DOHH2 (cell line): Measurements from ENCODE around the gene TAF1A.

Experiments used
- H3F3A ChIP-seq: fragments of 200-600 bp; sonication (generic), shearing (Covaris generic); 2 replicates; pipeline ENCODE4 v1.6.0; 2016; ENCODE audit warnings: antibody characterized with exemption, mild to moderate bottlenecking; ENCODE audit not compliant: control insufficient read depth, insufficient read depth
- H3K27ac ChIP-seq: fragments of 200-600 bp; sonication (generic); 2 replicates; pipeline ENCODE4 v1.5.1; 2014; ENCODE audit warnings: low read depth, mild to moderate bottlenecking, low read length, moderate library complexity
- H3K27me3 ChIP-seq: fragments of 200-600 bp; sonication (generic); 2 replicates; pipeline ENCODE4 v1.6.1; 2014; ENCODE audit warnings: mild to moderate bottlenecking, low read length, mixed read lengths; ENCODE audit not compliant: control insufficient read depth
- H3K36me3 ChIP-seq: fragments of 200-600 bp; sonication (generic); 2 replicates; pipeline ENCODE4 v1.6.1; 2014; ENCODE audit warnings: mild to moderate bottlenecking, low read length, moderate library complexity, mixed read lengths; ENCODE audit not compliant: control insufficient read depth
- H3K4me1 ChIP-seq: fragments of 200-600 bp; sonication (generic); 2 replicates; pipeline ENCODE4 v1.6.1; 2014; ENCODE audit warnings: mild to moderate bottlenecking, low read length, mixed read lengths; ENCODE audit not compliant: control insufficient read depth
- H3K4me2 ChIP-seq: fragments of 200-600 bp; sonication (generic); 2 replicates; pipeline ENCODE4 v1.6.0; 2014; ENCODE audit warnings: mild to moderate bottlenecking, low read length, moderate library complexity
- H3K4me3 ChIP-seq: fragments of 200-600 bp; sonication (generic); 2 replicates; pipeline ENCODE4 v1.5.1; 2014; ENCODE audit warnings: mild to moderate bottlenecking, low read length, mixed read lengths
- H3K79me2 ChIP-seq: fragments of 200-600 bp; sonication (generic); 2 replicates; pipeline ENCODE4 v1.6.1; 2014; ENCODE audit warnings: mild to moderate bottlenecking, low read length, mixed read lengths; ENCODE audit not compliant: control insufficient read depth
- H3K9me2 ChIP-seq: fragments of 200-600 bp; sonication (generic); replicated peaks from 2 replicates; pipeline ENCODE4 v1.6.1; 2014; ENCODE audit warnings: mild to moderate bottlenecking, low read length, mixed read lengths; ENCODE audit not compliant: control insufficient read depth
- H3K9me3 ChIP-seq: fragments of 200-600 bp; sonication (generic); 2 replicates; pipeline ENCODE4 v1.6.1; 2014; ENCODE audit warnings: antibody characterized with exemption, low read length, mixed read lengths; ENCODE audit not compliant: control insufficient read depth, insufficient read depth
- H4K20me1 ChIP-seq: fragments of 200-600 bp; sonication (generic); 2 replicates; pipeline ENCODE4 v1.6.0; 2014; ENCODE audit warnings: low read depth, mild to moderate bottlenecking, antibody characterized with exemption, low read length, moderate library complexity; ENCODE audit not compliant: control insufficient read depth, insufficient read depth
- CTCF ChIP-seq: fragments of 200-600 bp; sonication (generic); IDR thresholded peaks from one replicate; pipeline ENCODE4 v1.5.1; 2014; ENCODE audit warnings: antibody characterized with exemption, mild to moderate bottlenecking, low read depth, low read length; ENCODE audit not compliant: poor library complexity, severe bottlenecking
- EZH2phosphoT487 ChIP-seq: fragments of 200-600 bp; sonication (generic); IDR thresholded peaks from 2 replicates; pipeline ENCODE4 v1.6.1; 2017; ENCODE audit warnings: borderline replicate concordance, mild to moderate bottlenecking, antibody characterized with exemption, low read length, moderate library complexity, mixed read lengths

The TAF1A gene

GRCh38 chr1:222546091-222546490 is 43.6 kb downstream of the TAF1A start:
- TF ChIP-seq CTCF, result no peak
- H3F3A ChIP-seq, result no peaks in the 10 kb centered on the region
- no peaks in the 10 kb centered on the region for H4K20me1 ChIP-seq
- H3K36me3 ChIP-seq, result no peaks in the 10 kb centered on the region
- no peaks in the 10 kb centered on the region for H3K9me3 ChIP-seq
- no peaks in the 10 kb centered on the region for H3K27me3 ChIP-seq
- H3K4me2 ChIP-seq, result no peak overlapping the region
- H3K4me3 ChIP-seq, result no peak overlapping the region
- no peaks in the 10 kb centered on the region for H3K4me1 ChIP-seq
- H3K9me2 ChIP-seq, result no peaks in the 10 kb centered on the region
- H3K27ac ChIP-seq, result no peak overlapping the region
- no peaks in the 10 kb centered on the region for H3K79me2 ChIP-seq

GRCh38 chr1:222543817-222544216 is 45.9 kb downstream of the TAF1A start:
- H3K36me3 ChIP-seq, result no peaks in the 10 kb centered on the region
- no peaks in the 10 kb centered on the region for H3K9me2 ChIP-seq
- no peak overlapping the region for H3K4me3 ChIP-seq
- no peaks in the 10 kb centered on the region for H4K20me1 ChIP-seq
- no peaks in the 10 kb centered on the region for H3F3A ChIP-seq
- TF ChIP-seq EZH2phosphoT487 (no peak), CTCF (no peak)
- no peak overlapping the region for H3K4me2 ChIP-seq
- no peak overlapping the region for H3K27ac ChIP-seq
- no peaks in the 10 kb centered on the region for H3K79me2 ChIP-seq
- H3K9me3 ChIP-seq, result no peaks in the 10 kb centered on the region
- H3K4me1 ChIP-seq, result no peaks in the 10 kb centered on the region
- no peaks in the 10 kb centered on the region for H3K27me3 ChIP-seq

- Histone ChIP-seq H3K36me3 (no peaks in the 10 kb centered on the region), H3K27me3 (peaks cover under 1% of the 10 kb centered on the region; the same call in 1 of the 2 replicates), H3K9me2 (no peaks in the 10 kb centered on the region), H3K79me2 (no peaks in the 10 kb centered on the region), H3K27ac (no peak overlapping the region), H3F3A (no peaks in the 10 kb centered on the region), H3K4me3 (no peak overlapping the region), H3K9me3 (no peaks in the 10 kb centered on the region), H4K20me1 (no peaks in the 10 kb centered on the region), H3K4me1 (no peaks in the 10 kb centered on the region), H3K4me2 (no peak overlapping the region)
- TF ChIP-seq EZH2phosphoT487 (no peak), CTCF (no peak)
Measured at GRCh38 chr1:222540598-222540995, 49.1 kb downstream of the TAF1A start.

GRCh38 chr1:222539951-222540597 is 49.7 kb downstream of the TAF1A start:
- no peaks in the 10 kb centered on the region for H3F3A ChIP-seq
- H3K79me2 ChIP-seq, result no peaks in the 10 kb centered on the region
- H3K4me3 ChIP-seq, result no peak overlapping the region
- no peak overlapping the region for H3K4me2 ChIP-seq
- H4K20me1 ChIP-seq, result no peaks in the 10 kb centered on the region
- H3K9me3 ChIP-seq, result no peaks in the 10 kb centered on the region
- no peaks in the 10 kb centered on the region for H3K4me1 ChIP-seq
- H3K27me3 ChIP-seq, result peaks cover 2% of the 10 kb centered on the region; the same call in 1 of the 2 replicates
- H3K27ac ChIP-seq, result no peak overlapping the region
- H3K36me3 ChIP-seq, result no peaks in the 10 kb centered on the region
- TF ChIP-seq EZH2phosphoT487 (no peak), CTCF (no peak)
- H3K9me2 ChIP-seq, result no peaks in the 10 kb centered on the region
